NCI-H2107 treated with DMSO at 0.1 percent for 48 hours (cell line): ENCODE results near the gene ZNF800.

Experiments
- DNase-seq: peaks from one replicate; lab custom pipeline; 2025; ENCODE audit not compliant: unreplicated experiment; lab: John Stamatoyannopoulos, UW

Gene ZNF800

GRCh38 chr7:127349881-127350280 lies 42.6 kb downstream of the ZNF800 start:
- DNase-seq: no peak

GRCh38 chr7:127348247-127348631 lies 44.3 kb downstream of the ZNF800 start:
- DNase-seq: no peak

- DNase-seq: peak; percentile 34
Measured at GRCh38 chr7:127347567-127348246, 44.8 kb downstream of the ZNF800 start.

DNA sequence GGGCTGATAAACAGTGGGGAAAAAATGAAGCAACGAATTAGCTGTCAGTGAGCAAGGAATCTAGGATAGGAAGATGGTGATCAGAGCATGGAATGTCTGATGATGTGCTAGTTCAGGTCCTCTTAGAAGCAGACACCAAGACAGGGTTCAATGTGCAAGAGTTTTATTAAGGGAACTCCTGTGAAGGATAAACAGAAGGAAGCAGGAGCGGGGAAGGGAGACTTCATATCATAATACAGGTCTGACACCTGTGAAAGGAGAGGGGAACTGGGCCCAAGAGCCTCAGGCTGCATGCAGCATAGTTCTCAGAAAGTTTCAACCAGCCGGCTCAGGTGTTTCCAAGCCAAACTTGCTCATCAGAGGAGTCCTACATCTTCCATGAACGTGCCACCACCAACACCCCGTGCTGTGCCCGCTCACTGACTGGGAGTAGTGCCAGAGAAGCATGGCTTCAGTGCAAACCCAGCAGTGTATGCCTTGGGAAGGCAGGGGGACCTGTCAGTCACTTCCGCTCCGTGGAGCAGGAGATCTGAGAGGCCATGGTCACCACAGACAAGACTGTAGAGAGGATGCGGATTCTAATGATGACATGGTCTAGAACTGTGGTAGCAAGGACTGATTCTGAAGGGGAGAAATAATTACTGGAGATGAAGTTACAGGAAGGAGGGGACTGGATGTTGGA lies 45.8 kb downstream of the ZNF800 start:
- DNase-seq: no peak

DNA sequence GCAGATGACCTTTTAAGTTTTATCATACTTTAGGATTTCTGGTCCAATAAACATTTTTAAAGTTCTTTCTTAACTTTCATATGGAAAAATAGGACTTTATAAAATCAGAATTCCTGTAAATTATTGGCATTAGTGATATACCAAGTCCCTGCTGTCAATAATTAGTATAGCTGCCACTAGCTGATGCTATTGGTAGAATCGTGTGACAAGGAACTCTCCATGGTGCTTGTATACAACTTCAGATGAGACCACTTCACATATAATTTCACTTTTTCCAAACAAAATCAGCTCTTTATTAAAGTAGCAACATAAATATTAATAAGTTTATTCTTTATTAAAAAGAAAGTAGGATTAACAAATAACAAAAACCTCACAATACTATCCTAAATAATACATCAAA lies 49.9 kb downstream of the ZNF800 start:
- DNase-seq: no peak

- no peak for DNase-seq
Measured at GRCh38 chr7:127338122-127338521, 54.4 kb downstream of the ZNF800 start.

DNA sequence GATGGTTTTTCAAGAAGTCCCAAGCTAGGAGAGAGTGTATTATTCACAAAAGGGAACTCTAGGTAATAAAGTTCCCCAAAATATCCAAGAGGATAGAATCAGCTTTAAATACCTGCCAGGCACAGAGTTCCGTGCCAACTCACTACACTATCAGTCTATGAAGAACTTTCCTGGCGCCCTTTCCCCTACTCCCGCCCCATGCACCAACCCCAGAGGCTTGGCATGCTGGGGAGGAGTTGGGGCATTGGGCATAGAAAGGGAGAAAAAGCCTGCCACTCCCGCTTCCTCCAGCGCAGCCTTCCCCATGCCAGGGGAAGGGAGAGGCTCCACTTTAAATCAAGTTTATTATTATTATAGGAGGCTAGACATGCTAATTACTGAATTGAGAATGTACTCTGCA lies 54.9 kb downstream of the ZNF800 start:
- no peak for DNase-seq

DNA sequence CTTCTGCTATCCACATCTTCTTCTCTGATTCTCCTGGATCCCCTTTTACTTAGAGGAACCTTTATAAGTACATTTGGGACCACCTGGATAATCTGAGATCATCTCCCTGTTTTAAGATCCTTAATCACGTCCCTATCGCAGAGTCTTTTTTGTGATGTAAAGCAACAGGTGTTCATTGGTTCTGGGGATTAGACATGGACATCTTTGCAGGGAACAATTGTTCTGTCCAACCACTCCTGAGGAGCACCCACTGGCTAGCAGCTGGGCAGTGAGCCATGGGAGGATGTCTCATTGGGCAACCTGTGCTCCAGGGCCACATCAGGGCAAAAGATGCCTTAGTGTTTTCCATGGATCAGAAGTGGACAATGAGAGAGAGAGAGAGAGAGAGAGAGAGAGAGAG lies 56.0 kb downstream of the ZNF800 start:
- no peak for DNase-seq

- DNase-seq: no peak
Measured at GRCh38 chr7:127332880-127333279, 59.6 kb downstream of the ZNF800 start.

GRCh38 chr7:127330070-127330469 lies 62.4 kb downstream of the ZNF800 start:
- no peak for DNase-seq

- no peak for DNase-seq
Measured at GRCh38 chr7:127322832-127323493, 69.5 kb downstream of the ZNF800 start.

- DNase-seq: no peak
Measured at GRCh38 chr7:127322351-127322750, 70.2 kb downstream of the ZNF800 start.

DNA sequence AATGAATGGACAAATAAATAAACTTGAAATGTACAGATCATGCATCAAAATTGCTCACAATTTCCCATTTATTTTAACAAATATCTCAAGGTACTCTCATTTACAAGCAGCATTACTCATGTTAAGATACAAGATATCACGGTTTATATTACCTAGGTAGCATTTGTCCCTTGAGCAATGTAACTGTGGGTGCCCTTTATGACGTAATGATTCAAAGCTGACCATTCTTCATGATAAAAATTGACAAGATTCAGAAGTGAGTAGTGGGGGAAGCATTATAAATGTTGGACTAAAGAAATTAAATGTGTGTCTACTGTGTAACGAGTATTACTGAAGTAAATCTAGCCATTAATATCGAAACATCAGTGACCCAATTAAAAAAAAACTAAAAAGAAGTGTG lies 71.5 kb downstream of the ZNF800 start:
- DNase-seq: no peak
